Endodermal cell (in vitro differentiated cells): ENCODE results near the gene FSTL1. TPM values are rescaled to one million over a fixed set of nuclear protein-coding genes. Genes with fewer than 3 reads are reported as not detected.

Experiments used
- DNase-seq: peaks from one replicate; pipeline ENCODE4 v3.0.0-alpha.2; 2017
- H3K27ac ChIP-seq: 2 replicates; pipeline ENCODE4 v1.5.1; 2013; ENCODE audit warnings: mild to moderate bottlenecking, low read depth, low read length, moderate library complexity
- H3K27me3 ChIP-seq: 2 replicates; pipeline ENCODE4 v1.6.1; 2013; ENCODE audit warnings: mild to moderate bottlenecking, low read length, moderate library complexity; ENCODE audit not compliant: insufficient read depth, control insufficient read depth, poor library complexity, severe bottlenecking
- H3K36me3 ChIP-seq: 2 replicates; pipeline ENCODE4 v1.7.0; 2013; ENCODE audit warnings: mild to moderate bottlenecking, low read length, moderate library complexity; ENCODE audit not compliant: control insufficient read depth, insufficient read depth
- H3K4me1 ChIP-seq: one replicate; pipeline ENCODE4 v1.7.0; 2013; ENCODE audit warnings: low read length; ENCODE audit not compliant: control insufficient read depth, insufficient read depth
- H3K4me3 ChIP-seq: 2 replicates; pipeline ENCODE4 v1.5.1; 2013; ENCODE audit warnings: mild to moderate bottlenecking, low read length, moderate library complexity
- H3K9ac ChIP-seq: 2 replicates; pipeline ENCODE4 v1.6.1; 2013; ENCODE audit warnings: mild to moderate bottlenecking, low read length, moderate library complexity; ENCODE audit not compliant: poor library complexity, severe bottlenecking; ENCODE audit errors: extremely low read depth
- H3K9me3 ChIP-seq: 2 replicates; pipeline ENCODE4 v1.6.1; 2013; ENCODE audit warnings: mild to moderate bottlenecking, low read length, moderate library complexity; ENCODE audit not compliant: control insufficient read depth
- H3K27ac Mint-ChIP-seq: 2 replicates; pipeline ENCODE4 v1.8.0; 2020; ENCODE audit warnings: mixed read lengths
- H3K27me3 Mint-ChIP-seq: 2 replicates; pipeline ENCODE4 v1.8.0; 2021; ENCODE audit warnings: mild to moderate bottlenecking, mixed read lengths; ENCODE audit not compliant: insufficient read depth
- H3K36me3 Mint-ChIP-seq: 2 replicates; pipeline ENCODE4 v1.8.0; 2020; ENCODE audit warnings: low read depth, mixed read lengths
- H3K4me1 Mint-ChIP-seq: 2 replicates; pipeline ENCODE4 v1.8.0; 2020; ENCODE audit warnings: mixed read lengths
- H3K4me3 Mint-ChIP-seq: 2 replicates; pipeline ENCODE4 v1.8.0; 2020; ENCODE audit warnings: mild to moderate bottlenecking, moderate library complexity, mixed read lengths
- H3K9me3 Mint-ChIP-seq: 2 replicates; pipeline ENCODE4 v1.8.0; 2020; ENCODE audit warnings: mild to moderate bottlenecking, mixed read lengths
- CTCF ChIP-seq: fragments of 200-600 bp; sonication (generic); conservative IDR thresholded peaks from 2 replicates; pipeline ENCODE4 v1.5.0; 2021; ENCODE audit warnings: antibody characterized with exemption, mild to moderate bottlenecking
- WGBS, 2 experiments: methylation state at CpG; one replicate each; pipeline versions ENCODE4 v1.1.5 to v1.1.7; 2013; ENCODE audit warnings: missing lambda C conversion rate in 2 of 2, mixed read lengths in 1 of 2; ENCODE audit not compliant: insufficient coverage in 1 of 2, insufficient read length in 1 of 2; 5-methylcytosine and 5-hydroxymethylcytosine counted together
- total RNA-seq, 2 donors: library from RNA; stranded (reverse); fragmentation: NEBNext Ultra II Directional in 1 of 2; extraction: Animal tissue kit (Norgen Biotek cat#: 25700) in 1 of 2; gene quantifications; 2 replicates in 1 of 2; 3 replicates in 1 of 2; pipeline ENCODE4 v1.2.1, GENCODE V29; 2021

The FSTL1 gene
- total RNA-seq, 2 donors from 2014 or later, result 309 to 379 TPM

GRCh38 chr3:120423432-120423831 lies 27.4 kb downstream of the FSTL1 start:
- DNase-seq, result no peak
- Histone ChIP-seq H3K9ac (no peak overlapping the region), H3K4me1 (peaks cover 2% of the 10 kb centered on the region), H3K27ac (no peak overlapping the region), H3K9me3 (no peaks in the 10 kb centered on the region), H3K27me3 (no peaks in the 10 kb centered on the region), H3K4me3 (no peak overlapping the region), H3K36me3 (peaks cover 16% of the 10 kb centered on the region)
- H3K4me1 Mint-ChIP-seq, result peaks cover 33% of the 10 kb centered on the region
- peaks cover 13% of the 10 kb centered on the region for H3K36me3 Mint-ChIP-seq
- H3K27me3 Mint-ChIP-seq, result no peaks in the 10 kb centered on the region
- H3K4me3 Mint-ChIP-seq, result no peak overlapping the region
- H3K27ac Mint-ChIP-seq, result no peak overlapping the region
- TF ChIP-seq CTCF, result no peak
- WGBS, 2 experiments, result 94 to 98% methylated on average over 4 of the region's 4 CpGs
- no peaks in the 10 kb centered on the region for H3K9me3 Mint-ChIP-seq

GRCh38 chr3:120421926-120422325 lies 28.9 kb downstream of the FSTL1 start:
- WGBS, 2 experiments, result 95 to 100% methylated on average over 1 to 2 of the region's 2 CpGs

GRCh38 chr3:120420928-120421551 lies 29.8 kb downstream of the FSTL1 start:
- Mint-ChIP-seq H3K4me3 (no peak overlapping the region), H3K36me3 (peaks cover 9% of the 10 kb centered on the region)

More at GRCh38 chr3:120421926-120422325, 28.9 kb downstream of the FSTL1 start:
- Mint-ChIP-seq H3K36me3 (peaks cover 8% of the 10 kb centered on the region), H3K9me3 (no peaks in the 10 kb centered on the region), H3K4me3 (no peak overlapping the region), H3K27me3 (no peaks in the 10 kb centered on the region), H3K27ac (no peak overlapping the region), H3K4me1 (peaks cover 37% of the 10 kb centered on the region)
- no peak overlapping the region for H3K9ac ChIP-seq
- no peak for DNase-seq
- H3K36me3 ChIP-seq, result peaks cover 12% of the 10 kb centered on the region
- TF ChIP-seq CTCF, result no peak
- H3K4me1 ChIP-seq, result peaks cover 2% of the 10 kb centered on the region
- peak overlapping the region; percentile 95 for H3K27ac ChIP-seq
- H3K9me3 ChIP-seq, result no peaks in the 10 kb centered on the region
- no peak overlapping the region for H3K4me3 ChIP-seq
- H3K27me3 ChIP-seq, result no peaks in the 10 kb centered on the region

More at GRCh38 chr3:120420928-120421551, 29.8 kb downstream of the FSTL1 start:
- peaks cover 39% of the 10 kb centered on the region for H3K4me1 Mint-ChIP-seq
- peak overlapping the region; percentile 40 for H3K27ac Mint-ChIP-seq
- no peaks in the 10 kb centered on the region for H3K27me3 ChIP-seq
- H3K27me3 Mint-ChIP-seq, result no peaks in the 10 kb centered on the region
- peak overlapping the region; percentile 95 for H3K27ac ChIP-seq
- H3K4me1 ChIP-seq, result peaks cover 2% of the 10 kb centered on the region
- WGBS, 2 experiments, result 70 to 71% methylated on average over 6 of the region's 6 CpGs
- H3K36me3 ChIP-seq, result peaks cover 18% of the 10 kb centered on the region
- TF ChIP-seq CTCF, result peak; percentile 29
- H3K9me3 ChIP-seq, result no peaks in the 10 kb centered on the region
- peak; percentile 75 for DNase-seq
- H3K9ac ChIP-seq, result no peak overlapping the region
- no peak overlapping the region for H3K4me3 ChIP-seq
- H3K9me3 Mint-ChIP-seq, result no peaks in the 10 kb centered on the region
